ENCODE results near the gene DAZL.

DAZL gene

DNA sequence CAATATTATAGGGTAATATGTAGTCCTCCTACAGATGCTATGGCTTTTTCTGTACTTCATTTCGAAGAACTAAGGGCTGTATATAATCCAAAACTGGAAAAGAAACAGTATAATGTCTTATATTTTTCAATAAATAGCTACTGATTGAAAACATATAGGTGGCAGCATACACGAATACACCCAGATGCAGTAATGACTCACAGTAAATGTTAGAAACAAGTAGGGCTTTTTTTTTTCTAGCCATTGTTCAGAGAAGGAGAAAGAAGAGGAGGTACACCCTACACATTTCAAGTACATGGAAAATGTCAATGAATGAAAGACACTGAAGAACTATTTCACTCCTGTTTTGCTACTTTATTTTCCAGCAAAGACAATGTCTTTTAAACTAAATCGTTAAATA lies 9.4 kb downstream of the DAZL start:
- TF ChIP-seq, protein P1, sequence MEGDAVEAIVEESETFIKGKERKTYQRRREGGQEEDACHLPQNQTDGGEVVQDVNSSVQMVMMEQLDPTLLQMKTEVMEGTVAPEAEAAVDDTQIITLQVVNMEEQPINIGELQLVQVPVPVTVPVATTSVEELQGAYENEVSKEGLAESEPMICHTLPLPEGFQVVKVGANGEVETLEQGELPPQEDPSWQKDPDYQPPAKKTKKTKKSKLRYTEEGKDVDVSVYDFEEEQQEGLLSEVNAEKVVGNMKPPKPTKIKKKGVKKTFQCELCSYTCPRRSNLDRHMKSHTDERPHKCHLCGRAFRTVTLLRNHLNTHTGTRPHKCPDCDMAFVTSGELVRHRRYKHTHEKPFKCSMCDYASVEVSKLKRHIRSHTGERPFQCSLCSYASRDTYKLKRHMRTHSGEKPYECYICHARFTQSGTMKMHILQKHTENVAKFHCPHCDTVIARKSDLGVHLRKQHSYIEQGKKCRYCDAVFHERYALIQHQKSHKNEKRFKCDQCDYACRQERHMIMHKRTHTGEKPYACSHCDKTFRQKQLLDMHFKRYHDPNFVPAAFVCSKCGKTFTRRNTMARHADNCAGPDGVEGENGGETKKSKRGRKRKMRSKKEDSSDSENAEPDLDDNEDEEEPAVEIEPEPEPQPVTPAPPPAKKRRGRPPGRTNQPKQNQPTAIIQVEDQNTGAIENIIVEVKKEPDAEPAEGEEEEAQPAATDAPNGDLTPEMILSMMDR (IDR thresholded peaks at IDR 0.05) = no peak
- Mint-ChIP-seq H3K27me3 (ENCODE audit: low read depth, poor library complexity) (peaks cover 5% of the 10 kb centered on the region), H3K36me3 (ENCODE audit: low read depth) (no peaks in the 10 kb centered on the region), H3K4me1 (no peaks in the 10 kb centered on the region), H3K27ac (no peak overlapping the region), H3K4me3 (no peak overlapping the region), H3K9me3 (no peaks in the 10 kb centered on the region)
- no peak for DNase-seq

DNA sequence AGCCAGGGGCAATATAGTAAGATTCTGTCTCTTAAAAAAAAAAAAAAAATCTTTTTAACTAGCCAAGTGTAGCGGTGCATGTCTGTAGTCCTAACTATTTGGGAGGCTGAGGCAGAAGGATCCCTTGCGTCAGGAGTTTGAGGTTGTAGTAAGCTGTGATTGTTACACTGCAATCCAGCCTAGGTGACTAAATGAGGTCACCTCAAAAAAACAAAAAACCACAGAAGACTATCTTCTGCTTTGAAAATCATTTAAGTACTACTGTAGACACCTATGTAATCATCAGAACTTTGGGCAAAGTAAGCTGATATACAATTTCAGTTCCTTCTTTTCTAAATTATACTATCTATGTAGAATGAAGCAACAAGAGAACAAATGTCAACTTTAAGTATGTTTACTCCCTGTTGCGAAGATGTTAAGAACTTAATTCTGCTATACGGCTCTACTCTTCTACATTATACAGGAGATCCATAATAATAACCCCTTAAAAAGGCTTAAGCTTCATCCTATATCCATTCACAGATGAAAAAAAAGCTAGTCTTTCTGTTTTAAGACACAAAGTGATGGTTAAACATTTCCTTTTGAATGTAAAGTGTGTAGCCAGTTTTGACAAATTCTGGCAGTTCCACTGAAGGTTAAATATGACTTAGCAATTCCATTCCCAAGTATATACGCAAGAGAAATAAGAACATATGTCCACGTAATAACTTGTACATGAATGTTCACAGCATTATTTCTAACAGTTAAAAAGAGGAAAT lies 15.2 kb downstream of the DAZL start:
- Mint-ChIP-seq H3K9me3 (no peaks in the 10 kb centered on the region), H3K27ac (no peak overlapping the region), H3K4me1 (no peaks in the 10 kb centered on the region), H3K4me3 (no peak overlapping the region), H3K36me3 (ENCODE audit: low read depth) (no peaks in the 10 kb centered on the region), H3K27me3 (ENCODE audit: low read depth, poor library complexity) (peaks cover 5% of the 10 kb centered on the region)
- TF ChIP-seq, protein P1 (IDR thresholded peaks at IDR 0.05) = no peak
- DNase-seq = no peak

DNA sequence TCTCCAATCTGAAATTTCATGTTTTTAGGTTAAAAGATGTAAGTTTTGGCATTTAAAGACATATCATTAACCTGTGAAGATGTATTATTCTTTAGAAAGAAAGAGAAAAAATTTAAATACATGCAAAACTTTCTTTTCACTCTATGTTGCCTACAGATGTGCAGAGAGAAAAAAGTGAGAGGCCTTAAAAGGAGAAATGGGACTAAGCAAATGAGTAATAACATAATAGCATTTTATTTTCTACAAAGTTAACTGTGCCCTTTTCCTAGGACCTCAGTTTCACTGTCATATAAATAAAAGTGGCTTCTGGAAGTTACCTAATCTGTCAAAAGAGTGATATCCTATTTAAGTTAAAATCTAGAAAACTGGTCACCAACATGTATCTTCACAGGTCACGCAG lies 16.1 kb downstream of the DAZL start:
- TF ChIP-seq, protein P1 (IDR thresholded peaks at IDR 0.05) = no peak
- H3K4me3 Mint-ChIP-seq = no peak overlapping the region
- H3K9me3 Mint-ChIP-seq = no peaks in the 10 kb centered on the region
- peaks cover 5% of the 10 kb centered on the region for H3K27me3 Mint-ChIP-seq (ENCODE audit: low read depth, poor library complexity)
- no peaks in the 10 kb centered on the region for H3K36me3 Mint-ChIP-seq (ENCODE audit: low read depth)
- no peak for DNase-seq
- no peak overlapping the region for H3K27ac Mint-ChIP-seq
- no peaks in the 10 kb centered on the region for H3K4me1 Mint-ChIP-seq

DNA sequence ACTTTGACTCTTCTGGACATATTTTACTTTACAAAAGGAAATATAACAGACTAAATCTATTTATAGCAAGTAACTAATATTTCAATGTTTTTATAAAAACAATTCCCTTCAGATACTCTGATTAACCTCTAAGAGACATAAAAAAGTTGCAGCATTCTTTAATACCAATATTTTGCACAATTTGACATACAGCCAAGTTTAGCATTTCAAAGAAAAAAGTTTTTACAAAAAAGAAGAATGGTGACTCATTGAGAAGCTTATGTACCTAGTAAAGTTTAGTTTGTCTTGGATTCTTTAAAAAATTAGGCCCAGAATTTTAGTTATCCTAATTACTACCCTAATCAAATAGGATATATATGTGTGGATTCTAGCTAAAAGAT lies 17.6 kb downstream of the DAZL start:
- Mint-ChIP-seq H3K36me3 (ENCODE audit: low read depth) (no peaks in the 10 kb centered on the region), H3K27me3 (ENCODE audit: low read depth, poor library complexity) (peaks cover 5% of the 10 kb centered on the region)
- TF ChIP-seq, protein P1 (IDR thresholded peaks at IDR 0.05) = no peak

DNA sequence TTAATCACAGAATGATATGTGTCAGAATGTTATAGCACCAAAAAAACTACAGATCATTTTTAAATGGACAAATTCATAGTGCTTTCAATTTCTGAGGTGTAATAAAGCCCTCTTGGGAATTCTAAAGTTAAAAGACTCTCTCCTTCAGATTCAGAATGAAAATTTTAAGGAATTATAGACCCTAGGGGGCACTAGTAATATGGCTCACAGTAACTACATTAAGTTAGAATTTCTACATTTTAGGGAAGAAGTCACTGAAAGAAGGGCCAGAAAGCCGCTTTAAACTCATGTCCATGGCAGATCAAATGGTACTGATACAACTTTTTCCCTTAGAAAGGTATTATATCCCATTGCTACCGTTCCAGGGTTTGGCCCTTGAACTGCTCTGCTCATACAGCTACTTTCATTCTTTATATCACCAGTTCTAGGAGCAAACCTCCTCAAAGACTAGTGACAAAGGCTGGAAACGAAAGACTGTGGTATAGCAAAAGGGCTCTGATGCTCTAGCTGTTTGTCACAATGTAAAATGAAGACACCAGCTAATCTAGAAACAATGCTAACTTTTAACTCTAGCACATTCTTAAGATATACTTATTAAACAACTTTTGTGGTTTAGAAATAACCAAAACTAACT lies 18.1 kb downstream of the DAZL start:
- Mint-ChIP-seq H3K4me3 (no peak overlapping the region), H3K4me1 (no peaks in the 10 kb centered on the region), H3K9me3 (no peaks in the 10 kb centered on the region), H3K27ac (no peak overlapping the region), H3K36me3 (ENCODE audit: low read depth) (no peaks in the 10 kb centered on the region), H3K27me3 (ENCODE audit: low read depth, poor library complexity) (peaks cover 5% of the 10 kb centered on the region)
- DNase-seq = no peak
- TF ChIP-seq, protein P1 (IDR thresholded peaks at IDR 0.05) = no peak

More for the DNA sequence above, 17.6 kb downstream of the DAZL start:
- DNase-seq = no peak
- no peak overlapping the region for H3K4me3 Mint-ChIP-seq
- H3K27ac Mint-ChIP-seq = no peak overlapping the region
- no peaks in the 10 kb centered on the region for H3K9me3 Mint-ChIP-seq
- H3K4me1 Mint-ChIP-seq = no peaks in the 10 kb centered on the region

DNA sequence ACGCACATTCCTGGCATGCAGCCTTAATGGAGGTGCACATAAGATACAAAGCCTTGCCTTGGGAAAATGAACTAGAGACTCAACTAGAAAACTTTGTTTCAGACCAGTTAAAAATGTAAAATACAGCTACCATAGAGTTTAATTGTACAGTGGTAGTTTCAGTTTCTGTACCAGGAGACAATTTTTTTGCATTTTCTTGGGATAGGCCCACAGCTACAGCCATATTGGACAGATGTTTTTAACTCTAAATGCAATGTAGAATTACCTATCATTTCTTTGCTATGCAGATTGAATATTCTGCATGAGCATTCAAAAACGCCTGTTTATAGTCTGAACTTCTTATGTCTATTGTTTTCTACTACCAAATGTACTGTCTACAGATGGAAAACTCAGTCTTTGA lies 20.3 kb downstream of the DAZL start:
- TF ChIP-seq, protein P1 (IDR thresholded peaks at IDR 0.05) = no peak
- no peak overlapping the region for H3K27ac Mint-ChIP-seq
- DNase-seq = no peak
- peaks cover 16% of the 10 kb centered on the region for H3K9me3 Mint-ChIP-seq
- H3K4me1 Mint-ChIP-seq = no peaks in the 10 kb centered on the region
- no peak overlapping the region for H3K4me3 Mint-ChIP-seq
- peaks cover 5% of the 10 kb centered on the region for H3K27me3 Mint-ChIP-seq (ENCODE audit: low read depth, poor library complexity)
- H3K36me3 Mint-ChIP-seq (ENCODE audit: low read depth) = no peaks in the 10 kb centered on the region
